Measurements from ENCODE around the gene HIVEP3. TPM values are rescaled to one million over a fixed set of nuclear protein-coding genes. Genes with fewer than 3 reads are reported as not detected.

HIVEP3 gene
- total RNA-seq, 4 donors from 2014 or later, result 6.1 to 10.1 (median 7.8) TPM

- TF ChIP-seq CTCF (IDR thresholded peaks at IDR 0.05), result no peak
- DNase-seq (ENCODE audit: low spot score) (no peak), ATAC-seq (ENCODE audit: low FRiP score) (no peak)
Observed at GRCh38 chr1:41475346-41475745, 443.4 kb downstream of the HIVEP3 start.

- DNase-seq (ENCODE audit: low spot score) (no peak), ATAC-seq (ENCODE audit: low FRiP score) (peak; percentile 50)
- no peak for TF ChIP-seq CTCF (IDR thresholded peaks at IDR 0.05)
Observed at GRCh38 chr1:41474490-41475271, 444.0 kb downstream of the HIVEP3 start.

GRCh38 chr1:41473738-41474362 lies 444.9 kb downstream of the HIVEP3 start:
- ATAC-seq (ENCODE audit: low FRiP score) (no peak), DNase-seq (ENCODE audit: low spot score) (no peak)
- TF ChIP-seq CTCF (IDR thresholded peaks at IDR 0.05), result no peak

GRCh38 chr1:41471658-41472057 lies 447.1 kb downstream of the HIVEP3 start:
- DNase-seq (ENCODE audit: low spot score) (no peak), ATAC-seq (ENCODE audit: low FRiP score) (no peak)
- no peak for TF ChIP-seq CTCF (IDR thresholded peaks at IDR 0.05)

- DNase-seq (ENCODE audit: low spot score), result no peak
- no peak for TF ChIP-seq CTCF (IDR thresholded peaks at IDR 0.05)
- ATAC-seq (ENCODE audit: low FRiP score), result no peak
Observed at GRCh38 chr1:41469706-41470105, 449.0 kb downstream of the HIVEP3 start.

- ATAC-seq (ENCODE audit: low FRiP score), result no peak
- no peak for DNase-seq (ENCODE audit: low spot score)
Observed at GRCh38 chr1:41468122-41468762, 450.5 kb downstream of the HIVEP3 start.

More at GRCh38 chr1:41468122-41468762, 450.5 kb downstream of the HIVEP3 start:
- no peak for TF ChIP-seq CTCF (IDR thresholded peaks at IDR 0.05)

All from omental fat pad (tissue), 4 donors.